Right atrium auricular region (tissue), 2 donors: ENCODE data around the gene UBR1. TPM values are rescaled to one million over a fixed set of nuclear protein-coding genes. Genes with fewer than 3 reads are reported as not detected.

Experiments
- DNase-seq: peaks from one replicate; pipeline ENCODE4 v3.0.0-alpha.2; 2019; ENCODE audit warnings: low spot score
- H3K27ac ChIP-seq, 2 donors: fragments of 200-600 bp; sonication (generic); 1 replicate in 1 of 2; 2 replicates in 1 of 2; pipeline ENCODE4 v1.5.1; 2016 to 2019
- H3K27me3 ChIP-seq, 2 donors: fragments of 200-600 bp; sonication (generic); one replicate each; pipeline versions ENCODE4 v1.5.1 to v1.6.0; 2017 to 2019
- H3K36me3 ChIP-seq: fragments of 200-600 bp; sonication (generic); one replicate; pipeline ENCODE4 v1.5.1; 2016
- H3K4me1 ChIP-seq, 2 donors: fragments of 200-600 bp; sonication (generic); one replicate each; pipeline versions ENCODE4 v1.5.1 to v1.6.0; 2017 to 2019
- H3K4me3 ChIP-seq, 2 donors: fragments of 200-600 bp; sonication (generic); 1 replicate in 1 of 2; 2 replicates in 1 of 2; pipeline ENCODE4 v1.5.1; 2017 to 2019; ENCODE audit warnings: mild to moderate bottlenecking in 1 of 2, moderate library complexity in 1 of 2
- H3K9me3 ChIP-seq, 2 donors: fragments of 200-600 bp; sonication (generic); one replicate each; pipeline ENCODE4 v1.5.1; 2019
- total RNA-seq, 2 donors: library from RNA; depleted of rRNA; stranded (reverse); fragments of >200 nt; gene quantifications; one replicate each; pipeline ENCODE4 v1.1.0, GENCODE V29; 2016
- TF ChIP-seq, protein P1 (sequence below), 2 donors: fragments of 200-600 bp; sonication (generic); IDR thresholded peaks; one replicate each; pipeline ENCODE4 v1.5.1; 2019; ENCODE audit warnings: antibody characterized with exemption in 2 of 2

UBR1 gene
- total RNA-seq, 2 donors from 2014 or later, result 20.0 to 21.0 TPM

DNA sequence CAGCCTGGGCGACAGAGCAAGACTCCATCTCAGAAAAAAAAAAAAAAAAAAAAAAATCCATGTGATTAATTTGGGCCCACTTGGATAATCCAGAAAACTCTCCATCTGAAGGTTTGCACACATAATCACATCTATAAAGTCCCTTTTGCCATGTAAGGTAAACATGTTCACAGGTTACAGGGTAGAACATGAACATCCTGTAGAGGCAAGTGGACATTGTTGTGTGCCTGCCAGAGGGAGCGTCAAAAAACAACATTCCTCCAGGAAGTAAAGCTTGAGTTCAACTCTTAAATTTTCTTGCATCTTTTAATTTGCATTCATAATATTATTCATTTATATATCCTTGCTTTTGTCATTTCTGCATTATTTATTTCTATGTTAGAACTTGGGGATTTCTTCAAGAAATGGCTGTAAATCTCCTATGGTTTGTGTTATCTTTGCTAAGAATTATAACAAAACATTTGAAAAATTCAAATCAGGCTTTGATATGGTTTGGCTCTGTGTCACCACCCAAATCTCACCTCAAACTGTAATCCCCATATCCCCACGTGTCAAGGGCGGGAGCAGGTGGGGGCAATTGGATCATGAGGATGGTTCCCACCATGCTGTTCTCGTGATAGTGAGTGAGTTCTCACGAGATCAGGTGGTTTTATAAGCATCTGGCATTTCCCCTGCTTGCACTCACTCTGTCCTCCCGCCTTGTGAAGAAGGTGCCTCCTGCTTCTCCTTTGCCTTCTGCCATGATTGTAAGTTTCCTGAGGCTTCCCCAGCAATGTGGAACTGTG lies 173.9 kb downstream of the UBR1 start:
- H3K4me1 ChIP-seq, result no peaks in the 10 kb centered on the region
- TF ChIP-seq, protein P1, sequence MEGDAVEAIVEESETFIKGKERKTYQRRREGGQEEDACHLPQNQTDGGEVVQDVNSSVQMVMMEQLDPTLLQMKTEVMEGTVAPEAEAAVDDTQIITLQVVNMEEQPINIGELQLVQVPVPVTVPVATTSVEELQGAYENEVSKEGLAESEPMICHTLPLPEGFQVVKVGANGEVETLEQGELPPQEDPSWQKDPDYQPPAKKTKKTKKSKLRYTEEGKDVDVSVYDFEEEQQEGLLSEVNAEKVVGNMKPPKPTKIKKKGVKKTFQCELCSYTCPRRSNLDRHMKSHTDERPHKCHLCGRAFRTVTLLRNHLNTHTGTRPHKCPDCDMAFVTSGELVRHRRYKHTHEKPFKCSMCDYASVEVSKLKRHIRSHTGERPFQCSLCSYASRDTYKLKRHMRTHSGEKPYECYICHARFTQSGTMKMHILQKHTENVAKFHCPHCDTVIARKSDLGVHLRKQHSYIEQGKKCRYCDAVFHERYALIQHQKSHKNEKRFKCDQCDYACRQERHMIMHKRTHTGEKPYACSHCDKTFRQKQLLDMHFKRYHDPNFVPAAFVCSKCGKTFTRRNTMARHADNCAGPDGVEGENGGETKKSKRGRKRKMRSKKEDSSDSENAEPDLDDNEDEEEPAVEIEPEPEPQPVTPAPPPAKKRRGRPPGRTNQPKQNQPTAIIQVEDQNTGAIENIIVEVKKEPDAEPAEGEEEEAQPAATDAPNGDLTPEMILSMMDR (IDR thresholded peaks at IDR 0.05), result no peak
- no peak overlapping the region for H3K4me3 ChIP-seq
- no peaks in the 10 kb centered on the region for H3K27me3 ChIP-seq
- no peaks in the 10 kb centered on the region for H3K9me3 ChIP-seq
- DNase-seq, result no peak
- H3K36me3 ChIP-seq, result no peaks in the 10 kb centered on the region
- H3K27ac ChIP-seq, result no peak overlapping the region

DNA sequence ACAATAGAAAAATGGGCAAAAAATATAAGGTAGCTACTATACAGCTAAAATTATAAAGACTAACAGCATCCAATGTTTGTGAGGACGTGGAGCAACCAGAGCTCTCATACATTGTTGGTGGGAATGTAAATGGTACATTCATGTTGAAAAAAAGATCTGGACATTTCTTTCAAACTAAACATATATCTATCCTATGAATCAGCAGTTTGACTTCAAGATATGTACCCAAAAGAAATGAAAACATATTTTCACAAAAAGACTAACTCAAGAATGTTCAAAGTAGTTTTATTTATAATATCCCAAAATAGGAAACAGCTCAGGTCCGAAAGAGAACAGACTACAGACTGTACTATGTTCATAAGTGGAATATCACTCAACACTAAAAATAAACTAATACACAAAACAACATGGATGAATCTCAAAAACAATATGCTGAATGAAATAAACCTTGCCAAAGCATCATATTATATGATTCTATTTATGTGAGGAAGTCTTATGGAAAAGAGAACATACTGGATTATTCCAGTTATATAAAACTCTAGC lies 176.5 kb downstream of the UBR1 start:
- Histone ChIP-seq H3K4me1 (no peaks in the 10 kb centered on the region), H3K36me3 (no peaks in the 10 kb centered on the region), H3K27ac (no peak overlapping the region), H3K4me3 (no peak overlapping the region), H3K9me3 (no peaks in the 10 kb centered on the region), H3K27me3 (no peaks in the 10 kb centered on the region)
- TF ChIP-seq, protein P1 (IDR thresholded peaks at IDR 0.05), result no peak
- no peak for DNase-seq

DNA sequence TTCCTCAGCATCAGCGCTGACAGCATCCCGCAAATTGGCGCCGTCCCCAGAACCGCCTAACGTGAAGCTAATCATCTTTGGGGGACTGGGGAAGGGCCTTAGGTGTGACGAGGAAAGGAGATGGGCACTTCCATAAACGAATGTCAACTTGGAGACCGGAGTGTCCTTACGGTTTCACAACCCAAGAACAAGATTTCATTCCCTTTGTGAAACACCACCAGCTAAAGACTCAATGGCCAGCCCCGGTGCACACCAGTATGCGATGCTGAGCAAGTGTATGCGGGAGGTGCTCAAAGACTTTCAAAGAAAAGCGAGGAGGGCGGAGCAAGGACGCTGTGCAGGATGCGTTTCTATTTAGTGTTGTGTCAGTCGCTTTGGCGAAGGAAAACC lies 184.5 kb downstream of the UBR1 start:
- DNase-seq, result no peak

DNA sequence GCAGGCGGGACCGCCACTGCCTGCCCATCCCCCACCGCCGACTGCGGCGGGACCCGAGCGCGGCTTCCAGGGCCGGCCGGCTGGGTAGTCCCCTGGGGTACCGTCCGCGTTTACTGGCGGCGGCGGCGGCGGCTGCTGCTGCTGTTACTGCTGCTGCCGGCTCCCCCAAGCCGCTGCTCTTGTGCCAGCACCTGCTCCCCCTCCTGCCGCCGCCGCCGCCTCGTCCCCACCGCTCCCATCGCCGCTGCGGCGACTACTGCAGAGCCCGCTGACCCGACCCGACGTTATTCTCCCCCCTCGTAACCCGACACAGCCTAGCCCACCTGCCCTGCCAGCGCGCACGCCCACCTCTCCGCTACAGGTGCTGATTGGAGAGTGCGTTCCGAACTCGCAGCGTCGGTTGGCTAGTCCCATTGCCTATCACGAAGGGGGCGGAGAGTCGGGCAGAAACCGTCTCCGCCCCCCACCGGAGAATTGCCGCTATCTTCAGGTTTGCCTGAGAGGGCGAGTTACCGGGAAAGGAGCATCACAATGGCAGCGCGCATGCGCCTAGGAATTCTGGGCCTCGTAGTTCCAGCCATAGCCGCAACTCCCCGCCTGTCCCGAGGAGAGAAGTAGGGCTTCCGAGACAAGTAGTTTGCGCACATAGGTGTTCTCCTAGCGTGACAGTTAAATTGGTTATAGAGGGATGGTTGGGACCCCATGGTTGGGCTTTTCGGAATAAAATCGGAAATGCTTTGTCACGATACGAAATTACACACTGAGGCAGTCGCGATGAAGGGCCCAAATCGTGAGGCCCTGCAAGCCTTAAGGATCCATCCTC lies 185.1 kb downstream of the UBR1 start, which contains the start of gene TTBK2:
Gene TTBK2, minus strand, starts transcription at position 260 of the 823 bp plus-strand sequence. CDS start 42,161 bp downstream, outside the sequence.
- Histone ChIP-seq H3K27me3 (no peaks in the 10 kb centered on the region), H3K4me1 (peaks cover 0 to 29% of the 10 kb centered on the region in 2 donors), H3K9me3 (no peaks in the 10 kb centered on the region), H3K27ac (peak within 1 kb of the TSS; percentile 95), H3K4me3 (peak within 1 kb of the TSS; percentile 99 to 100), H3K36me3 (no peaks in the 10 kb centered on the region)
- DNase-seq, result peak; percentile 98
- TF ChIP-seq, protein P1 (IDR thresholded peaks at IDR 0.05), result no peak

More for the DNA sequence above, 184.5 kb downstream of the UBR1 start:
- Histone ChIP-seq H3K4me3 (peak overlapping the region; percentile 99 to 100), H3K27ac (peak overlapping the region; percentile 95), H3K36me3 (no peaks in the 10 kb centered on the region), H3K27me3 (no peaks in the 10 kb centered on the region), H3K4me1 (peaks cover 0 to 29% of the 10 kb centered on the region in 2 donors), H3K9me3 (no peaks in the 10 kb centered on the region)
- TF ChIP-seq, protein P1 (IDR thresholded peaks at IDR 0.05), result no peak

DNA sequence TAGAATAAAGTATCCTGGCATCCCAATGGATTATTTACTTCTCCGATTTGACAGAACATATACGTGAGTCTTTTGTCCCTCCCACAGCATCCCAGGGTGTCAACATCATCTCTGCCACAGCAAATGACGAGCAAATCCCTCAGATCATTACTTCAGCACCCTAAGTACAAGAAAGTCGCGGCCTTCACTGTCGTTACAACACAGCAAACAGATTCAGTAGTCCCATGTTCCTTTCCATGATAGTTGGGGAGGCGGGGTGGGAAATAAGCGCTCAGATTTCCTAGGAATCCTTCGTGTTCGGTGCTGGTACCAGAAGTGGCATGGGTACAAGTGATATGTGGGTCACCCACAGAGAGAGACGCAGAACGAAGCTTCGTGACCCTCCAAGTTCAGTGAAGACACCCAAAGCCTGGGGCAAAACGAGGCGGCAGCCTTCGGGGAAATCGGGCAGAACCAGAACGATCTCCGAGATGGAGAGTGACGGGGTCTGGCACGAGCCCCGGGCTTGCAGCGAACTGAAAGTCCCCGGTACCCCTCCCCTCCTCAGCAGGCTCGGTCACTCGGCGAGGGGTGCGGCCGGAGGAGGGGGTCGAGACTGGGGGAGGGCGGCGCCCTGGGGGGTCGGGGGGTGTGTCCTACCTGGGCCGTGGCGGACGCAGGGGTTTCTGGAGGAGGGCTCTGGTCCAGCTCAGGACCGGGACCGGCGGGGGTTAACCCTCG lies 185.9 kb downstream of the UBR1 start:
- TF ChIP-seq, protein P1 (IDR thresholded peaks at IDR 0.05), result no peak
- Histone ChIP-seq H3K27ac (peak overlapping the region; percentile 95), H3K36me3 (no peaks in the 10 kb centered on the region), H3K4me1 (peaks cover 0 to 29% of the 10 kb centered on the region in 2 donors), H3K9me3 (no peaks in the 10 kb centered on the region), H3K4me3 (peak overlapping the region; percentile 99 to 100), H3K27me3 (no peaks in the 10 kb centered on the region)
- peak; percentile 63 for DNase-seq
